PC-9 (cell line): ENCODE results near the gene CDH24. TPM values are rescaled to one million over a fixed set of nuclear protein-coding genes. Genes with fewer than 3 reads are reported as not detected.

Experiments
- BruUV-seq: library from RNA; stranded (reverse); fragments of 400-500 nt; replicated peaks from 2 replicates; lab custom pipeline; 2021; lab: Mats Ljungman, UMichigan
- CTCF ChIA-PET: fragments of 300-600 bp; sonication (Branson Sonifier 250); formaldehyde crosslinking; loops from one replicate; lab custom pipeline; 2022; ENCODE audit warnings: antibody characterized with exemption; lab: Charles Lee
- POLR2A ChIA-PET: fragments of 300-600 bp; sonication (Branson Sonifier 250); formaldehyde crosslinking; loops from one replicate; lab custom pipeline; 2022; ENCODE audit warnings: antibody characterized with exemption; ENCODE audit not compliant: unreplicated experiment; lab: Charles Lee
- DNase-seq, 2 experiments: peaks; one replicate each; pipeline versions ENCODE4 v3.0.0 to v3.0.0-alpha.2; 2015 to 2022; ENCODE audit warnings: mixed read lengths in 1 of 2
- H2AFZ ChIP-seq: fragments of 200-600 bp; sonication (generic); 2 replicates; pipeline ENCODE4 v1.8.1; 2017; ENCODE audit warnings: antibody characterized with exemption
- H3F3A ChIP-seq: fragments of 200-600 bp; sonication (generic); 2 replicates; pipeline ENCODE4 v1.8.1; 2017; ENCODE audit warnings: antibody characterized with exemption, mild to moderate bottlenecking, low read depth; ENCODE audit not compliant: insufficient read depth
- H3K27ac ChIP-seq: fragments of 200-600 bp; sonication (generic); 2 replicates; pipeline ENCODE4 v1.6.1; 2016; ENCODE audit warnings: mixed run types
- H3K27me3 ChIP-seq: fragments of 200-600 bp; sonication (generic); 2 replicates; pipeline ENCODE4 v1.6.1; 2016; ENCODE audit warnings: low read depth, mixed run types; ENCODE audit not compliant: insufficient read depth
- H3K36me3 ChIP-seq: fragments of 200-600 bp; sonication (generic); 2 replicates; pipeline ENCODE4 v1.6.1; 2016; ENCODE audit warnings: low read depth, mixed run types
- H3K4me1 ChIP-seq: fragments of 200-600 bp; sonication (generic); replicated peaks from 2 replicates; pipeline ENCODE4 v1.6.1; 2016; ENCODE audit warnings: mixed run types; ENCODE audit not compliant: insufficient read depth
- H3K4me2 ChIP-seq: fragments of 200-600 bp; sonication (generic); 2 replicates; pipeline ENCODE4 v1.6.1; 2017; ENCODE audit warnings: mixed run types
- H3K4me3 ChIP-seq: fragments of 200-600 bp; sonication (generic); 2 replicates; pipeline ENCODE4 v1.6.1; 2016; ENCODE audit warnings: mixed run types
- H3K79me2 ChIP-seq: fragments of 200-600 bp; sonication (generic); 2 replicates; pipeline ENCODE4 v1.6.1; 2017; ENCODE audit warnings: low read depth, mixed run types
- H3K9me2 ChIP-seq: fragments of 200-600 bp; sonication (generic); 2 replicates; pipeline ENCODE4 v1.8.1; 2017; ENCODE audit warnings: mild to moderate bottlenecking; ENCODE audit not compliant: insufficient read depth
- H3K9me3 ChIP-seq: fragments of 200-600 bp; sonication (generic); 2 replicates; pipeline ENCODE4 v1.8.1; 2016; ENCODE audit warnings: low read depth; ENCODE audit not compliant: insufficient read depth
- H4K20me1 ChIP-seq: fragments of 200-600 bp; sonication (generic); 2 replicates; pipeline ENCODE4 v1.8.1; 2017; ENCODE audit not compliant: insufficient read depth
- CTCF ChIP-seq: fragments of 200-600 bp; sonication (generic); conservative IDR thresholded peaks from 2 replicates; pipeline ENCODE4 v1.6.1; 2017; ENCODE audit warnings: mixed run types, antibody characterized with exemption, mild to moderate bottlenecking, moderate library complexity
- EZH2 ChIP-seq: fragments of 200-600 bp; sonication (generic); IDR thresholded peaks from 2 replicates; pipeline ENCODE4 v1.8.0; 2017; ENCODE audit warnings: antibody characterized with exemption, low read depth
- intact Hi-C: fragments of 100-400 bp; cut with micrococcal nuclease; formaldehyde crosslinking; loops from one replicate; pipeline ENCODE4 v1.10.0; 2022; ENCODE audit not compliant: unreplicated experiment
- total RNA-seq: library from RNA; stranded (reverse); gene quantifications from 2 replicates; pipeline ENCODE4 v1.2.3, GENCODE V29; 2021

The CDH24 gene
- total RNA-seq, 1 experiment from 2014 or later: 16.4 TPM

GRCh38 chr14:23052182-23052623 lies 5.1 kb downstream of the CDH24 start:
- ChIA-PET CTCF (no interaction called here), POLR2A (interaction anchor here (0.6 kb wide), 1 partner anchor 66 kb away, joined by 3 read pairs; no protein-coding TSS in a partner anchor)

GRCh38 chr14:23051141-23052057 lies 5.9 kb downstream of the CDH24 start:
- intact Hi-C loops: no loop called here
- H3K4me1 ChIP-seq: 0 out of 2 replicates have a peak, but pooled peaks cover 2% of the 10 kb centered on the region
- no peaks in the 10 kb centered on the region for H3K9me3 ChIP-seq
- no peaks in the 10 kb centered on the region for H4K20me1 ChIP-seq
- no peaks in the 10 kb centered on the region for H3K36me3 ChIP-seq
- no peak overlapping the region for H3K4me3 ChIP-seq
- no peaks in the 10 kb centered on the region for H3K79me2 ChIP-seq
- BruUV-seq: no TSS peak
- ChIA-PET CTCF (no interaction called here), POLR2A (interaction anchor here (0.6 kb wide), 1 partner anchor 28 kb away, joined by 4 read pairs; no protein-coding TSS in a partner anchor)
- DNase-seq: no peak
- H2AFZ ChIP-seq: no peak overlapping the region
- no peaks in the 10 kb centered on the region for H3K9me2 ChIP-seq
- TF ChIP-seq EZH2 (no peak), CTCF (no peak)
- H3K27ac ChIP-seq: no peak overlapping the region
- H3K27me3 ChIP-seq: no peaks in the 10 kb centered on the region
- peaks cover 5% of the 10 kb centered on the region; the same call in 1 of the 2 replicates for H3F3A ChIP-seq
- no peak overlapping the region for H3K4me2 ChIP-seq

More at GRCh38 chr14:23052182-23052623, 5.1 kb downstream of the CDH24 start:
- no peak for DNase-seq
- H3K9me2 ChIP-seq: no peaks in the 10 kb centered on the region
- H2AFZ ChIP-seq: no peak overlapping the region
- no TSS peak for BruUV-seq
- peaks cover 8% of the 10 kb centered on the region; the same call in 1 of the 2 replicates for H3K4me1 ChIP-seq
- no peaks in the 10 kb centered on the region for H3K27me3 ChIP-seq
- no peak overlapping the region for H3K27ac ChIP-seq
- no peaks in the 10 kb centered on the region for H3K79me2 ChIP-seq
- H3K36me3 ChIP-seq: no peaks in the 10 kb centered on the region
- peaks cover 5% of the 10 kb centered on the region; the same call in 1 of the 2 replicates for H3F3A ChIP-seq
- H3K9me3 ChIP-seq: no peaks in the 10 kb centered on the region
- no peak overlapping the region for H3K4me2 ChIP-seq
- intact Hi-C loops: no loop called here
- H4K20me1 ChIP-seq: no peaks in the 10 kb centered on the region
- H3K4me3 ChIP-seq: no peak overlapping the region
- TF ChIP-seq CTCF: no peak

- no peaks in the 10 kb centered on the region for H3K27me3 ChIP-seq
- no peaks in the 10 kb centered on the region for H3K36me3 ChIP-seq
- POLR2A ChIA-PET: no interaction called here
- CTCF ChIA-PET: no interaction called here
- H3K79me2 ChIP-seq: no peaks in the 10 kb centered on the region
- H3F3A ChIP-seq: no peaks in the 10 kb centered on the region
- no peak for DNase-seq
- H4K20me1 ChIP-seq: no peaks in the 10 kb centered on the region
- no TSS peak for BruUV-seq
- no peak overlapping the region for H3K4me3 ChIP-seq
- H3K4me2 ChIP-seq: no peak overlapping the region
- intact Hi-C loops: no loop called here
- TF ChIP-seq CTCF: no peak
- TF ChIP-seq EZH2: no peak
- no peaks in the 10 kb centered on the region for H3K9me2 ChIP-seq
- no peak overlapping the region for H3K27ac ChIP-seq
- H3K9me3 ChIP-seq: no peaks in the 10 kb centered on the region
- no peak overlapping the region for H2AFZ ChIP-seq
- no peaks in the 10 kb centered on the region for H3K4me1 ChIP-seq
These were observed 8.3 kb downstream of the CDH24 start for GRCh38 chr14:23049011-23049410.
